HepG2 (cell line): ENCODE results near the gene FBXL12. TPM values are rescaled to one million over a fixed set of nuclear protein-coding genes. Genes with fewer than 3 reads are reported as not detected.

ENCODE experiments used
- FOXO1 ChIP-seq: sonication (generic); formaldehyde crosslinking; IDR thresholded peaks from 2 replicates; pipeline ENCODE4 v1.4.0; 2020; ENCODE audit warnings: missing genetic modification reagents
- GFI1 ChIP-seq: sonication (generic); formaldehyde crosslinking; IDR thresholded peaks from 2 replicates; pipeline ENCODE4 v1.5.0; 2020; ENCODE audit warnings: missing genetic modification reagents, mild to moderate bottlenecking, borderline replicate concordance
- KLF11 ChIP-seq: IDR thresholded peaks from 2 replicates; pipeline ENCODE4 v1.6.1; 2016; ENCODE audit warnings: missing compliant biosample characterization
- MEIS1 ChIP-seq: sonication (generic); formaldehyde crosslinking; IDR thresholded peaks from 2 replicates; pipeline ENCODE4 v1.9.0; 2021; ENCODE audit warnings: mild to moderate bottlenecking, missing genetic modification reagents, moderate library complexity, borderline replicate concordance
- MEIS2 ChIP-seq: sonication (generic); formaldehyde crosslinking; IDR thresholded peaks from 2 replicates; pipeline ENCODE4 v1.9.0; 2021; ENCODE audit warnings: mild to moderate bottlenecking, missing genetic modification reagents
- NFE2L1 ChIP-seq: sonication (generic); formaldehyde crosslinking; IDR thresholded peaks from 2 replicates; pipeline ENCODE4 v1.4.0; 2020; ENCODE audit warnings: missing genetic modification reagents, mild to moderate bottlenecking, borderline replicate concordance
- NFRKB ChIP-seq: fragments of 450-650 bp; IDR thresholded peaks from 2 replicates; pipeline ENCODE4 v1.6.1; 2017
- NKX3-1 ChIP-seq: sonication (generic); formaldehyde crosslinking; IDR thresholded peaks from 2 replicates; pipeline ENCODE4 v1.5.0; 2020; ENCODE audit warnings: missing genetic modification reagents
- ZBTB8A ChIP-seq: sonication (generic); formaldehyde crosslinking; IDR thresholded peaks from 2 replicates; pipeline ENCODE4 v1.4.0; 2020; ENCODE audit warnings: mild to moderate bottlenecking, low read depth, missing genetic modification reagents, borderline replicate concordance
- ZFYVE20 ChIP-seq: sonication (generic); formaldehyde crosslinking; IDR thresholded peaks from 2 replicates; pipeline ENCODE4 v1.8.0; 2023; ENCODE audit warnings: low read depth, mild to moderate bottlenecking, moderate library complexity, missing genetic modification reagents, borderline replicate concordance
- ZNF317 ChIP-seq: sonication (generic); formaldehyde crosslinking; IDR thresholded peaks from 2 replicates; pipeline ENCODE4 v1.5.0; 2020; ENCODE audit warnings: mild to moderate bottlenecking, missing genetic modification reagents
- polyA plus RNA-seq, 8 experiments: library from polyadenylated mRNA; depleted of rRNA in 3 of 8; stranded (reverse) in 7 of 8; unstranded in 1 of 8; fragments of >200 nt; fragmentation: Illumina TruSeq in 4 of 8; extraction: Trizol in 4 of 8; gene quantifications; 2 replicates each; pipeline versions ENCODE4 v1.2.1 to v1.2.3, GENCODE V29; 2011 to 2016; ENCODE audit warnings: low read depth in 4 of 8, missing spikeins in 1 of 8, mixed read lengths in 1 of 8; ENCODE audit not compliant: insufficient read depth in 1 of 8
- total RNA-seq, 5 experiments: library from RNA; depleted of rRNA; stranded (reverse); fragments of >200 nt; fragmentation: Illumina TruSeq; extraction: Trizol; gene quantifications; 2 replicates each; pipeline ENCODE4 v1.2.3, GENCODE V29; 2016; ENCODE audit warnings: low read depth in 1 of 5
- TF ChIP-seq, protein P1 (sequence below): sonication (generic); formaldehyde crosslinking; IDR thresholded peaks from 2 replicates; pipeline ENCODE4 v1.4.0; 2020; ENCODE audit warnings: missing genetic modification reagents
- TF ChIP-seq, protein P2 (sequence below): sonication (generic); formaldehyde crosslinking; IDR thresholded peaks from 2 replicates; pipeline ENCODE4 v1.9.0; 2021; ENCODE audit warnings: missing genetic modification reagents, mild to moderate bottlenecking, borderline replicate concordance
- TF ChIP-seq, protein P3 (sequence below): sonication (generic); formaldehyde crosslinking; IDR thresholded peaks from 2 replicates; pipeline ENCODE4 v1.5.0; 2020; ENCODE audit warnings: missing genetic modification reagents
- TF ChIP-seq, protein P4 (sequence below): sonication (generic); formaldehyde crosslinking; IDR thresholded peaks from 2 replicates; pipeline ENCODE4 v1.4.0; 2020; ENCODE audit warnings: missing genetic modification reagents
- TF ChIP-seq, protein P5 (sequence below): sonication (generic); formaldehyde crosslinking; IDR thresholded peaks from 2 replicates; pipeline ENCODE4 v1.4.0; 2020; ENCODE audit warnings: missing genetic modification reagents, borderline replicate concordance

FBXL12 gene
- total and polyA plus RNA-seq, 2 of the 13 experiments (the other 11 are each of a cell fraction or from before 2014, with no cell fraction given), result 20.4 to 23.1 TPM

DNA sequence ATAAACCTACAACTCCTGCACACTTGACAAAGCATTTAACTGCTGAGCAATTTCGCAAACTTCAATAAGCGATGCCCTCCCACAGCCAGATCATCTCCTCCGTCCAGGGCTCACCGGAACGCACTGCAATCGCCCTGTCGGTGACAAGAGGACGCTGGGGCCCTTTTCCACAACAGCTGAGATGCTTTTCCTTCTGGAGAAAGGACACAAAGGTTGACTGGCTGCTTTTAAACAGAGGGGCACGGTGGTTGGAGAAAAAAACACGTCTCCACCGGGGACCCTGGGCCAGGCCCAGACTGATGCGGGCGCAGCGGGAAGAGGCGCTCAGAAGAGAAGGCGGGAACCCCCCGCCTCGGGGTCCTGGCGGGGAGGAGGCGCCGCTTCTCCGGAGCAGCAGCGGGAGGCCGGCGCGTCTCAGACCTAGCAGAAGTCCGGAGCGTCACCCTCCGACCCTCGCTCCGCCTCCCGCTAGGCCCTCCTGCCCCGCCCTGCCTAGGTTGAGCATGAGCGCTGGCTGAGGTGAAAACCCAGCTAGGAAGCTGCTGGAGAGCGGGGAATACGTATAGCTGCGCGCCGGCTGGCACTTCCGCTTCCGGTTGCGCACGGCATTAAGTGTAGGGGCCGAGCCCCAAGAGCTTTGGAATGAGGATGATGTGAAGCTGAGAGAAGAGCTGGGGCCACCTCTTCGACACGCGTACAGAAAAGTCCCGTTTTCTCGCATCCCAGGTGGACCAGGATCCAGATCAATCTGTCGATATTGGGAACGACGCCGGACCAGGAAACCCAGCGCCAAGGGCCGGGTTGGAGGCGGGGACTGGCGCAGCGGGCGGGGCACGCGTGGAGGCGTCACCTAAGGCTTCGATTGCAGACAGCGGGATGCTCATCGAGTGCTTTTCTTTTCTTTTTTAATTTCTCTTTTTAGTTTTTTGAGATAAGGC, 50.4 kb downstream of the FBXL12 start, which contains the start of gene ZNF846 (continued):
- TF ChIP-seq, protein P1, sequence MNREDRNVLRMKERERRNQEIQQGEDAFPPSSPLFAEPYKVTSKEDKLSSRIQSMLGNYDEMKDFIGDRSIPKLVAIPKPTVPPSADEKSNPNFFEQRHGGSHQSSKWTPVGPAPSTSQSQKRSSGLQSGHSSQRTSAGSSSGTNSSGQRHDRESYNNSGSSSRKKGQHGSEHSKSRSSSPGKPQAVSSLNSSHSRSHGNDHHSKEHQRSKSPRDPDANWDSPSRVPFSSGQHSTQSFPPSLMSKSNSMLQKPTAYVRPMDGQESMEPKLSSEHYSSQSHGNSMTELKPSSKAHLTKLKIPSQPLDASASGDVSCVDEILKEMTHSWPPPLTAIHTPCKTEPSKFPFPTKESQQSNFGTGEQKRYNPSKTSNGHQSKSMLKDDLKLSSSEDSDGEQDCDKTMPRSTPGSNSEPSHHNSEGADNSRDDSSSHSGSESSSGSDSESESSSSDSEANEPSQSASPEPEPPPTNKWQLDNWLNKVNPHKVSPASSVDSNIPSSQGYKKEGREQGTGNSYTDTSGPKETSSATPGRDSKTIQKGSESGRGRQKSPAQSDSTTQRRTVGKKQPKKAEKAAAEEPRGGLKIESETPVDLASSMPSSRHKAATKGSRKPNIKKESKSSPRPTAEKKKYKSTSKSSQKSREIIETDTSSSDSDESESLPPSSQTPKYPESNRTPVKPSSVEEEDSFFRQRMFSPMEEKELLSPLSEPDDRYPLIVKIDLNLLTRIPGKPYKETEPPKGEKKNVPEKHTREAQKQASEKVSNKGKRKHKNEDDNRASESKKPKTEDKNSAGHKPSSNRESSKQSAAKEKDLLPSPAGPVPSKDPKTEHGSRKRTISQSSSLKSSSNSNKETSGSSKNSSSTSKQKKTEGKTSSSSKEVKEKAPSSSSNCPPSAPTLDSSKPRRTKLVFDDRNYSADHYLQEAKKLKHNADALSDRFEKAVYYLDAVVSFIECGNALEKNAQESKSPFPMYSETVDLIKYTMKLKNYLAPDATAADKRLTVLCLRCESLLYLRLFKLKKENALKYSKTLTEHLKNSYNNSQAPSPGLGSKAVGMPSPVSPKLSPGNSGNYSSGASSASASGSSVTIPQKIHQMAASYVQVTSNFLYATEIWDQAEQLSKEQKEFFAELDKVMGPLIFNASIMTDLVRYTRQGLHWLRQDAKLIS (CRISPR knock-in tag), result no peak
- TF ChIP-seq NFE2L1, result no peak
- TF ChIP-seq, protein P2, sequence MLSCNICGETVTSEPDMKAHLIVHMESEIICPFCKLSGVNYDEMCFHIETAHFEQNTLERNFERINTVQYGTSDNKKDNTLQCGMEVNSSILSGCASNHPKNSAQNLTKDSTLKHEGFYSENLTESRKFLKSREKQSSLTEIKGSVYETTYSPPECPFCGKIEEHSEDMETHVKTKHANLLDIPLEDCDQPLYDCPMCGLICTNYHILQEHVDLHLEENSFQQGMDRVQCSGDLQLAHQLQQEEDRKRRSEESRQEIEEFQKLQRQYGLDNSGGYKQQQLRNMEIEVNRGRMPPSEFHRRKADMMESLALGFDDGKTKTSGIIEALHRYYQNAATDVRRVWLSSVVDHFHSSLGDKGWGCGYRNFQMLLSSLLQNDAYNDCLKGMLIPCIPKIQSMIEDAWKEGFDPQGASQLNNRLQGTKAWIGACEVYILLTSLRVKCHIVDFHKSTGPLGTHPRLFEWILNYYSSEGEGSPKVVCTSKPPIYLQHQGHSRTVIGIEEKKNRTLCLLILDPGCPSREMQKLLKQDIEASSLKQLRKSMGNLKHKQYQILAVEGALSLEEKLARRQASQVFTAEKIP, result no peak
- TF ChIP-seq ZNF317 (CRISPR knock-in tag), result 0 out of 2 replicates have a peak, but pooled peaks have one; percentile 63
- TF ChIP-seq ZBTB8A, result no peak
- TF ChIP-seq, protein P3, sequence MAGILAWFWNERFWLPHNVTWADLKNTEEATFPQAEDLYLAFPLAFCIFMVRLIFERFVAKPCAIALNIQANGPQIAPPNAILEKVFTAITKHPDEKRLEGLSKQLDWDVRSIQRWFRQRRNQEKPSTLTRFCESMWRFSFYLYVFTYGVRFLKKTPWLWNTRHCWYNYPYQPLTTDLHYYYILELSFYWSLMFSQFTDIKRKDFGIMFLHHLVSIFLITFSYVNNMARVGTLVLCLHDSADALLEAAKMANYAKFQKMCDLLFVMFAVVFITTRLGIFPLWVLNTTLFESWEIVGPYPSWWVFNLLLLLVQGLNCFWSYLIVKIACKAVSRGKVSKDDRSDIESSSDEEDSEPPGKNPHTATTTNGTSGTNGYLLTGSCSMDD (CRISPR knock-in tag), result no peak
- no peak for TF ChIP-seq MEIS1 (CRISPR knock-in tag)
- TF ChIP-seq GFI1, result peak; percentile 57; the same call in 1 of the 2 replicates
- no peak for TF ChIP-seq KLF11
- TF ChIP-seq MEIS2, result no peak
- TF ChIP-seq NKX3-1 (CRISPR knock-in tag), result no peak
- no peak for TF ChIP-seq ZFYVE20 (CRISPR knock-in tag)
- no peak; the same call in 1 of the 2 replicates for TF ChIP-seq FOXO1
- TF ChIP-seq, protein P4, sequence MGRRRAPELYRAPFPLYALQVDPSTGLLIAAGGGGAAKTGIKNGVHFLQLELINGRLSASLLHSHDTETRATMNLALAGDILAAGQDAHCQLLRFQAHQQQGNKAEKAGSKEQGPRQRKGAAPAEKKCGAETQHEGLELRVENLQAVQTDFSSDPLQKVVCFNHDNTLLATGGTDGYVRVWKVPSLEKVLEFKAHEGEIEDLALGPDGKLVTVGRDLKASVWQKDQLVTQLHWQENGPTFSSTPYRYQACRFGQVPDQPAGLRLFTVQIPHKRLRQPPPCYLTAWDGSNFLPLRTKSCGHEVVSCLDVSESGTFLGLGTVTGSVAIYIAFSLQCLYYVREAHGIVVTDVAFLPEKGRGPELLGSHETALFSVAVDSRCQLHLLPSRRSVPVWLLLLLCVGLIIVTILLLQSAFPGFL, result no peak
- TF ChIP-seq, protein P5, sequence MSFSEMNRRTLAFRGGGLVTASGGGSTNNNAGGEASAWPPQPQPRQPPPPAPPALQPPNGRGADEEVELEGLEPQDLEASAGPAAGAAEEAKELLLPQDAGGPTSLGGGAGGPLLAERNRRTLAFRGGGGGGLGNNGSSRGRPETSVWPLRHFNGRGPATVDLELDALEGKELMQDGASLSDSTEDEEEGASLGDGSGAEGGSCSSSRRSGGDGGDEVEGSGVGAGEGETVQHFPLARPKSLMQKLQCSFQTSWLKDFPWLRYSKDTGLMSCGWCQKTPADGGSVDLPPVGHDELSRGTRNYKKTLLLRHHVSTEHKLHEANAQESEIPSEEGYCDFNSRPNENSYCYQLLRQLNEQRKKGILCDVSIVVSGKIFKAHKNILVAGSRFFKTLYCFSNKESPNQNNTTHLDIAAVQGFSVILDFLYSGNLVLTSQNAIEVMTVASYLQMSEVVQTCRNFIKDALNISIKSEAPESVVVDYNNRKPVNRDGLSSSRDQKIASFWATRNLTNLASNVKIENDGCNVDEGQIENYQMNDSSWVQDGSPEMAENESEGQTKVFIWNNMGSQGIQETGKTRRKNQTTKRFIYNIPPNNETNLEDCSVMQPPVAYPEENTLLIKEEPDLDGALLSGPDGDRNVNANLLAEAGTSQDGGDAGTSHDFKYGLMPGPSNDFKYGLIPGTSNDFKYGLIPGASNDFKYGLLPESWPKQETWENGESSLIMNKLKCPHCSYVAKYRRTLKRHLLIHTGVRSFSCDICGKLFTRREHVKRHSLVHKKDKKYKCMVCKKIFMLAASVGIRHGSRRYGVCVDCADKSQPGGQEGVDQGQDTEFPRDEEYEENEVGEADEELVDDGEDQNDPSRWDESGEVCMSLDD (CRISPR knock-in tag), result no peak
- no peak for TF ChIP-seq NFRKB
